Neural cell (in vitro differentiated cells): Measurements from ENCODE around the gene ACAP3. TPM values are rescaled to one million over a fixed set of nuclear protein-coding genes. Genes with fewer than 3 reads are reported as not detected.

ENCODE experiments used
- H2AFZ ChIP-seq: fragments of 200-600, 300-800 bp; sonication (generic), shearing (Covaris generic); 2 replicates; pipeline ENCODE4 v1.6.0; 2014; ENCODE audit warnings: low read depth, mild to moderate bottlenecking, antibody characterized with exemption, low read length, moderate library complexity
- H3F3A ChIP-seq: fragments of 200-600 bp; shearing (Covaris generic); 2 replicates; pipeline ENCODE4 v1.6.1; 2016; ENCODE audit warnings: mild to moderate bottlenecking, moderate library complexity, mixed read lengths, antibody characterized with exemption, low read length; ENCODE audit not compliant: insufficient read depth, poor library complexity, severe bottlenecking
- H3K27ac ChIP-seq: fragments of 200-600, 300-800 bp; sonication (generic), shearing (Covaris generic); 2 replicates; pipeline ENCODE4 v1.5.1; 2014; ENCODE audit warnings: mild to moderate bottlenecking, low read length, moderate library complexity
- H3K27me3 ChIP-seq: fragments of 300-800, 200-600 bp; sonication (generic), shearing (Covaris generic); 2 replicates; pipeline ENCODE4 v1.6.0; 2014; ENCODE audit warnings: mild to moderate bottlenecking, low read depth, low read length, moderate library complexity; ENCODE audit not compliant: insufficient read depth
- H3K36me3 ChIP-seq: fragments of 300-800, 200-600 bp; sonication (generic), shearing (Covaris generic); 2 replicates; pipeline ENCODE4 v1.5.1; 2014; ENCODE audit warnings: mild to moderate bottlenecking, antibody characterized with exemption, low read length, moderate library complexity; ENCODE audit not compliant: insufficient read depth
- H3K4me2 ChIP-seq: fragments of 300-800, 200-600 bp; sonication (generic), shearing (Covaris generic); 2 replicates; pipeline ENCODE4 v1.6.0; 2014; ENCODE audit warnings: mild to moderate bottlenecking, low read length
- H3K4me3 ChIP-seq: fragments of 300-800, 200-600 bp; sonication (generic), shearing (Covaris generic); 2 replicates; pipeline ENCODE4 v1.5.1; 2014; ENCODE audit warnings: mild to moderate bottlenecking, low read length, moderate library complexity
- H3K79me2 ChIP-seq: fragments of 200-600 bp; shearing (Covaris generic); replicated peaks from 2 replicates; pipeline ENCODE4 v1.6.0; 2014; ENCODE audit warnings: mild to moderate bottlenecking, low read length, moderate library complexity; ENCODE audit not compliant: insufficient read depth
- H3K9ac ChIP-seq: fragments of 300-800, 200-600 bp; sonication (generic), shearing (Covaris generic); 2 replicates; pipeline ENCODE4 v1.6.1; 2016; ENCODE audit warnings: mild to moderate bottlenecking, low read length, mixed read lengths
- H3K9me2 ChIP-seq: fragments of 200-600 bp; shearing (Covaris generic); 2 replicates; pipeline ENCODE4 v1.6.1; 2016; ENCODE audit warnings: mild to moderate bottlenecking, low read length, mixed read lengths; ENCODE audit not compliant: insufficient read depth
- H3K9me3 ChIP-seq: fragments of 200-600, 300-800 bp; sonication (generic), shearing (Covaris generic); 2 replicates; pipeline ENCODE4 v1.6.1; 2016; ENCODE audit warnings: mild to moderate bottlenecking, mixed run types, low read length, moderate library complexity, mixed read lengths
- H4K20me1 ChIP-seq: fragments of 200-600 bp; shearing (Covaris generic); 2 replicates; pipeline ENCODE4 v1.6.1; 2016; ENCODE audit warnings: mild to moderate bottlenecking, mixed run types; ENCODE audit not compliant: insufficient read depth
- EP300 ChIP-seq: fragments of 450-650 bp; conservative IDR thresholded peaks from 2 replicates; pipeline ENCODE4 v1.6.1; 2014; ENCODE audit warnings: antibody characterized with exemption, mild to moderate bottlenecking, moderate library complexity; ENCODE audit not compliant: poor library complexity, severe bottlenecking
- EZH2 ChIP-seq: fragments of 200-600, 300-800 bp; shearing (Covaris generic), sonication (generic); IDR thresholded peaks from 2 replicates; pipeline ENCODE4 v1.6.1; 2014; ENCODE audit warnings: antibody characterized with exemption, low read length, borderline replicate concordance, mild to moderate bottlenecking; ENCODE audit not compliant: insufficient read depth, poor library complexity, severe bottlenecking
- MXI1 ChIP-seq: fragments of 450-650 bp; conservative IDR thresholded peaks from 2 replicates; pipeline ENCODE4 v1.6.1; 2014; ENCODE audit warnings: antibody characterized with exemption, mild to moderate bottlenecking; ENCODE audit not compliant: poor library complexity, severe bottlenecking
- POLR2AphosphoS5 ChIP-seq: IDR thresholded peaks from 2 replicates; pipeline ENCODE4 v1.6.1; 2012
- RAD21 ChIP-seq: fragments of 450-650 bp; conservative IDR thresholded peaks from 2 replicates; pipeline ENCODE4 v1.6.1; 2014; ENCODE audit warnings: antibody characterized with exemption, mild to moderate bottlenecking, moderate library complexity
- SMC3 ChIP-seq: fragments of 450-650 bp; conservative IDR thresholded peaks from 2 replicates; pipeline ENCODE4 v1.6.1; 2014; ENCODE audit warnings: antibody characterized with exemption, mild to moderate bottlenecking, moderate library complexity; ENCODE audit not compliant: poor library complexity
- TAF1 ChIP-seq: IDR thresholded peaks from 2 replicates; pipeline ENCODE4 v1.6.1; 2012; ENCODE audit warnings: low read depth
- polyA plus RNA-seq: library from polyadenylated mRNA; depleted of rRNA; stranded (reverse); fragments of >200 nt; gene quantifications from 2 replicates; pipeline ENCODE4 v1.2.3, GENCODE V29; 2014
- TF ChIP-seq, protein P1 (sequence below): fragments of 450-650 bp; IDR thresholded peaks from 2 replicates; pipeline ENCODE4 v1.5.1; 2014; ENCODE audit warnings: antibody characterized with exemption, mild to moderate bottlenecking, moderate library complexity; ENCODE audit not compliant: poor library complexity, severe bottlenecking
- TF ChIP-seq, protein P2 (sequence below): IDR thresholded peaks from 2 replicates; pipeline ENCODE4 v1.6.1; 2012; ENCODE audit warnings: borderline replicate concordance

ACAP3 gene
- polyA plus RNA-seq, 1 donor from 2014 or later: 186 TPM

DNA sequence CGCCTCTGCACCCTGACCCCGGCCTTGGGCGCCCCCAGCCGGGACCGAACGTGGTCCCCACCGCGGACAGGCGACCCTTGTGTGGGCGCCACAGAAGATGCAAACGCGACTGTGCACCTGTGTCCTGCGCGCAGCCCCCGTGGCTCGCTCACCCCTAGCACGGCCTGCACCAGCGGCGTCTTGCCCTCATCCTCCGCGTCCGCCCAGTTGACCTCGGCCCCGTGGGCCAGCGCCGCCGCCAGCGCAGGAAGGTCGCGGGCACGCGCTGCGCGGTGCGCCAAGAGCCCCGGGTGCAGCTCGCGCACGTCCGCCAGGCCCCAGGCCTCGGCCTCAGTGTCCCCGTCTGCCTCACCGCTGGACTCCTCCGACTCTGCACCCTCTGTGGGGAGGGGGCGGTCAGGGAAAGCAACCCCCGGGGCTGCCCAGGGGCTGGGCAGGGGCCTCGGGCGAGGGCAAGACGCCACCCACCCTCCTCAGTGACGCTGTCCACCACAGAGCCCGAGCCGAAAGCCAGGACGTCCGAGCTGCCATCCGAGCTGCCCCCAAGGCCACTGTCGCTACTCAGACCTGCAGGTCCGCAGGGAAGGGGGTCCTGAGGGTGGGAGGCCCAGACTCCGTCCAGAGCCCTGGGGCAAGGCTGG, 13.4 kb downstream of the ACAP3 start:
- Histone ChIP-seq H4K20me1 (no peaks in the 10 kb centered on the region), H3K4me3 (no peak overlapping the region), H3K9me2 (no peaks in the 10 kb centered on the region), H2AFZ (no peak overlapping the region), H3K9me3 (no peaks in the 10 kb centered on the region), H3K27me3 (no peaks in the 10 kb centered on the region), H3K36me3 (no peaks in the 10 kb centered on the region), H3K27ac (no peak overlapping the region), H3K4me2 (no peak overlapping the region), H3F3A (no peaks in the 10 kb centered on the region), H3K79me2 (no peaks in the 10 kb centered on the region), H3K9ac (no peak overlapping the region)
- TF ChIP-seq SMC3 (no peak), MXI1 (no peak), TAF1 (no peak), POLR2AphosphoS5 (no peak), RAD21 (no peak), EZH2 (no peak), EP300 (no peak)
- TF ChIP-seq, protein P1, sequence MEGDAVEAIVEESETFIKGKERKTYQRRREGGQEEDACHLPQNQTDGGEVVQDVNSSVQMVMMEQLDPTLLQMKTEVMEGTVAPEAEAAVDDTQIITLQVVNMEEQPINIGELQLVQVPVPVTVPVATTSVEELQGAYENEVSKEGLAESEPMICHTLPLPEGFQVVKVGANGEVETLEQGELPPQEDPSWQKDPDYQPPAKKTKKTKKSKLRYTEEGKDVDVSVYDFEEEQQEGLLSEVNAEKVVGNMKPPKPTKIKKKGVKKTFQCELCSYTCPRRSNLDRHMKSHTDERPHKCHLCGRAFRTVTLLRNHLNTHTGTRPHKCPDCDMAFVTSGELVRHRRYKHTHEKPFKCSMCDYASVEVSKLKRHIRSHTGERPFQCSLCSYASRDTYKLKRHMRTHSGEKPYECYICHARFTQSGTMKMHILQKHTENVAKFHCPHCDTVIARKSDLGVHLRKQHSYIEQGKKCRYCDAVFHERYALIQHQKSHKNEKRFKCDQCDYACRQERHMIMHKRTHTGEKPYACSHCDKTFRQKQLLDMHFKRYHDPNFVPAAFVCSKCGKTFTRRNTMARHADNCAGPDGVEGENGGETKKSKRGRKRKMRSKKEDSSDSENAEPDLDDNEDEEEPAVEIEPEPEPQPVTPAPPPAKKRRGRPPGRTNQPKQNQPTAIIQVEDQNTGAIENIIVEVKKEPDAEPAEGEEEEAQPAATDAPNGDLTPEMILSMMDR: no peak
- TF ChIP-seq, protein P2, sequence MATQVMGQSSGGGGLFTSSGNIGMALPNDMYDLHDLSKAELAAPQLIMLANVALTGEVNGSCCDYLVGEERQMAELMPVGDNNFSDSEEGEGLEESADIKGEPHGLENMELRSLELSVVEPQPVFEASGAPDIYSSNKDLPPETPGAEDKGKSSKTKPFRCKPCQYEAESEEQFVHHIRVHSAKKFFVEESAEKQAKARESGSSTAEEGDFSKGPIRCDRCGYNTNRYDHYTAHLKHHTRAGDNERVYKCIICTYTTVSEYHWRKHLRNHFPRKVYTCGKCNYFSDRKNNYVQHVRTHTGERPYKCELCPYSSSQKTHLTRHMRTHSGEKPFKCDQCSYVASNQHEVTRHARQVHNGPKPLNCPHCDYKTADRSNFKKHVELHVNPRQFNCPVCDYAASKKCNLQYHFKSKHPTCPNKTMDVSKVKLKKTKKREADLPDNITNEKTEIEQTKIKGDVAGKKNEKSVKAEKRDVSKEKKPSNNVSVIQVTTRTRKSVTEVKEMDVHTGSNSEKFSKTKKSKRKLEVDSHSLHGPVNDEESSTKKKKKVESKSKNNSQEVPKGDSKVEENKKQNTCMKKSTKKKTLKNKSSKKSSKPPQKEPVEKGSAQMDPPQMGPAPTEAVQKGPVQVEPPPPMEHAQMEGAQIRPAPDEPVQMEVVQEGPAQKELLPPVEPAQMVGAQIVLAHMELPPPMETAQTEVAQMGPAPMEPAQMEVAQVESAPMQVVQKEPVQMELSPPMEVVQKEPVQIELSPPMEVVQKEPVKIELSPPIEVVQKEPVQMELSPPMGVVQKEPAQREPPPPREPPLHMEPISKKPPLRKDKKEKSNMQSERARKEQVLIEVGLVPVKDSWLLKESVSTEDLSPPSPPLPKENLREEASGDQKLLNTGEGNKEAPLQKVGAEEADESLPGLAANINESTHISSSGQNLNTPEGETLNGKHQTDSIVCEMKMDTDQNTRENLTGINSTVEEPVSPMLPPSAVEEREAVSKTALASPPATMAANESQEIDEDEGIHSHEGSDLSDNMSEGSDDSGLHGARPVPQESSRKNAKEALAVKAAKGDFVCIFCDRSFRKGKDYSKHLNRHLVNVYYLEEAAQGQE: no peak

DNA sequence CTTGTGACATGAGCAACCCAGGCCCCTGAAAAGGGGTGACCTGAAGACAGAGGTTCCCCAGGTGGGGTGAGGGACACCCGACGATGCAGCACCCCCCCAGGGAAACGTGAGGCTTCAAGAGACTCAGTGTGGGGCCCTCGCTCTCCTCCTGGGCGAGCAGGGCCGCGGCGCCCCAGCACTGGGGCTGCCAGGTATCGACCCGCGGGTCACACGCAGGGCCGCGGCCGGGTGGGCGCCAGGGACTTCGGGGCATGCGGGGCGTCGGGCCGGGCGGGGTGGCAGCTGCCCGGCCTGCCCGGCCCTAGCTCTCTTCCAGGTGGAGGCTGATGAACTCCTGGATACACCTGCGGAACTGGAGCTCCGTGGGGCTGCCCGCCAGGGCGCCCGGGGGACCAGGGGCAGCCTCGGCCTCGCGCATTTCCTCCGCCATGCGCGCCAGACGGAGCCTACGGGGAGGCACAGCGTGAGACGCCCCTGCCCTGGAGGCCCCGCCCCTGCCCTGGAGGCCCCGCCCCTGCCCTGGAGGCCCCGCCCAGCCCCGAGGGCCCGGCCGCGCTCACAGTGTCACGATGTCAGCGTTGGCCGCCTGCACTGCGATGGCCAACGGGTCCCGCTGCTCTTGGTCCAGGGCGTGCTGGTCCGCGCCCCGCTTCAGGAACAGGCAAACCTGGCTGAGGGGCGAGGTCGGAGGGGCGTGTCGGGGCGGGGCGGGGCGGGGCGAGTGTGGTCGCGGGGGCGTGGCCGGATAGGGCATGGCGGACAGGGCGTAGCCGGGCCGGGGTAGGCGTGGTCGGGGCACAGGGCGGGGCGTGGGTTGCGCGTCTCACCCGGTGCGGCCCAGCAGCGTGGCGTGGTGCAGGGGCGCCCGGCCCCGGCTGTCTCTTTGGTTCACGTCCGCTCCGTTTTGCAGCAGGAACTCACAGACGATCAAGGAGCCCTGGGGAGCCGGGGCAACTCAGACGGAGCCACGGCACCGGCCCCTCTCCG, 14.2 kb downstream of the ACAP3 start:
- Histone ChIP-seq H3F3A (no peaks in the 10 kb centered on the region), H3K36me3 (no peaks in the 10 kb centered on the region), H4K20me1 (no peaks in the 10 kb centered on the region), H2AFZ (no peak overlapping the region), H3K79me2 (no peaks in the 10 kb centered on the region), H3K9me3 (no peaks in the 10 kb centered on the region), H3K9me2 (no peaks in the 10 kb centered on the region), H3K27me3 (no peaks in the 10 kb centered on the region), H3K9ac (no peak overlapping the region), H3K4me3 (no peak overlapping the region), H3K27ac (no peak overlapping the region), H3K4me2 (no peak overlapping the region)
- TF ChIP-seq TAF1 (no peak), MXI1 (no peak), RAD21 (no peak), POLR2AphosphoS5 (no peak), EP300 (no peak), EZH2 (no peak), SMC3 (no peak)
- TF ChIP-seq, protein P1: no peak
- TF ChIP-seq, protein P2: no peak
